Measurements from ENCODE around the gene SHTN1. TPM values are rescaled to one million over a fixed set of nuclear protein-coding genes. Genes with fewer than 3 reads are reported as not detected.
A peak's percentile ranks its signal among the peaks of the same experiment; 100 is the strongest.

Gene SHTN1
- total RNA-seq, 1 experiment from 2014 or later = 67.8 TPM

GRCh38 chr10:116877391-116877790, 127.6 kb downstream of the SHTN1 start:
- intact Hi-C loops (cut with micrococcal nuclease; ENCODE audit: unreplicated experiment) (no loop called here), in situ Hi-C loops (cut with HindIII; ENCODE audit: low pct_unique_long_range_greater_than_20kb, low sequenced_read_pairs) (no loop called here)
- ATAC-seq (peak; percentile 54; the same call in 1 of the 2 replicates), DNase-seq (ENCODE audit: low read depth, low spot score) (no peak)
- no peak overlapping the region for H3K4me3 ChIP-seq (ENCODE audit: low read depth in 2 of 2, low read length in 2 of 2)
- H3K4me1 ChIP-seq (ENCODE audit: control insufficient read depth, insufficient read depth, low read length) = no peaks in the 10 kb centered on the region
- BruUV-seq (replicated peaks) = no TSS peak
- peaks cover 10% of the 10 kb centered on the region; the same call in 1 of the 2 replicates for H3K27me3 ChIP-seq (ENCODE audit: control insufficient read depth, insufficient read depth, low read length)
- no peak for TF ChIP-seq SIN3A (IDR thresholded peaks at IDR 0.05; ENCODE audit: borderline replicate concordance, insufficient read depth, low read depth, low read length)
- no peak overlapping the region for H3K27ac ChIP-seq (ENCODE audit: low read length)
- no peaks in the 10 kb centered on the region for H3K36me3 ChIP-seq (ENCODE audit: control insufficient read depth, insufficient read depth, low read length)
- ChIA-PET POLR2A (no interaction called here), CTCF (no interaction called here)
- H3K9me3 ChIP-seq (ENCODE audit: control insufficient read depth, insufficient read depth, low read depth, low read length) = no peaks in the 10 kb centered on the region

GRCh38 chr10:116875897-116876296, 129.1 kb downstream of the SHTN1 start:
- POLR2A ChIA-PET = no interaction called here
- TF ChIP-seq SIN3A (IDR thresholded peaks at IDR 0.05; ENCODE audit: borderline replicate concordance, insufficient read depth, low read depth, low read length) (no peak), REST (IDR thresholded peaks at IDR 0.05; ENCODE audit: insufficient read depth in 1 of 2, low read depth in 2 of 2, low read length in 1 of 2) (no peak)
- ATAC-seq = no peak

GRCh38 chr10:116873134-116873533, 131.9 kb downstream of the SHTN1 start:
- DNase-seq (ENCODE audit: low read depth, low spot score) (no peak), ATAC-seq (no peak)
- no TSS peak for BruUV-seq (replicated peaks)
- in situ Hi-C loops (cut with HindIII; ENCODE audit: low pct_unique_long_range_greater_than_20kb, low sequenced_read_pairs) = no loop called here
- H3K36me3 ChIP-seq (ENCODE audit: control insufficient read depth, insufficient read depth, low read length) = no peaks in the 10 kb centered on the region
- ChIA-PET POLR2A (interaction anchor here (0.6 kb wide), 1 partner anchor 26 kb away, joined by 6 read pairs; no protein-coding TSS in a partner anchor), CTCF (no interaction called here)
- H3K27ac ChIP-seq (ENCODE audit: low read length) = no peak overlapping the region
- H3K4me1 ChIP-seq (ENCODE audit: control insufficient read depth, insufficient read depth, low read length) = no peaks in the 10 kb centered on the region
- no peaks in the 10 kb centered on the region for H3K9me3 ChIP-seq (ENCODE audit: control insufficient read depth, insufficient read depth, low read depth, low read length)
- no peak overlapping the region for H3K4me3 ChIP-seq (ENCODE audit: low read depth in 2 of 2, low read length in 2 of 2)
- peaks cover 10% of the 10 kb centered on the region; the same call in 1 of the 2 replicates for H3K27me3 ChIP-seq (ENCODE audit: control insufficient read depth, insufficient read depth, low read length)
- intact Hi-C loops (cut with micrococcal nuclease; ENCODE audit: unreplicated experiment) = no loop called here
- TF ChIP-seq POLR2AphosphoS5 (IDR thresholded peaks at IDR 0.05; ENCODE audit: low read depth, low read length) = no peak
- TF ChIP-seq SIN3A (IDR thresholded peaks at IDR 0.05; ENCODE audit: borderline replicate concordance, insufficient read depth, low read depth, low read length) = no peak
- TF ChIP-seq, protein P1, sequence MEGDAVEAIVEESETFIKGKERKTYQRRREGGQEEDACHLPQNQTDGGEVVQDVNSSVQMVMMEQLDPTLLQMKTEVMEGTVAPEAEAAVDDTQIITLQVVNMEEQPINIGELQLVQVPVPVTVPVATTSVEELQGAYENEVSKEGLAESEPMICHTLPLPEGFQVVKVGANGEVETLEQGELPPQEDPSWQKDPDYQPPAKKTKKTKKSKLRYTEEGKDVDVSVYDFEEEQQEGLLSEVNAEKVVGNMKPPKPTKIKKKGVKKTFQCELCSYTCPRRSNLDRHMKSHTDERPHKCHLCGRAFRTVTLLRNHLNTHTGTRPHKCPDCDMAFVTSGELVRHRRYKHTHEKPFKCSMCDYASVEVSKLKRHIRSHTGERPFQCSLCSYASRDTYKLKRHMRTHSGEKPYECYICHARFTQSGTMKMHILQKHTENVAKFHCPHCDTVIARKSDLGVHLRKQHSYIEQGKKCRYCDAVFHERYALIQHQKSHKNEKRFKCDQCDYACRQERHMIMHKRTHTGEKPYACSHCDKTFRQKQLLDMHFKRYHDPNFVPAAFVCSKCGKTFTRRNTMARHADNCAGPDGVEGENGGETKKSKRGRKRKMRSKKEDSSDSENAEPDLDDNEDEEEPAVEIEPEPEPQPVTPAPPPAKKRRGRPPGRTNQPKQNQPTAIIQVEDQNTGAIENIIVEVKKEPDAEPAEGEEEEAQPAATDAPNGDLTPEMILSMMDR (IDR thresholded peaks at IDR 0.05) = no peak
- TF ChIP-seq REST (IDR thresholded peaks at IDR 0.05; ENCODE audit: insufficient read depth in 1 of 2, low read depth in 2 of 2, low read length in 1 of 2) = no peak
- no peak for TF ChIP-seq TCF7L2 (IDR thresholded peaks at IDR 0.05; ENCODE audit: low read depth, low read length)

More at GRCh38 chr10:116875897-116876296, 129.1 kb downstream of the SHTN1 start:
- H3K4me1 ChIP-seq (ENCODE audit: control insufficient read depth, insufficient read depth, low read length) = no peaks in the 10 kb centered on the region
- CTCF ChIA-PET = no interaction called here
- H3K27ac ChIP-seq (ENCODE audit: low read length) = no peak overlapping the region
- H3K4me3 ChIP-seq (ENCODE audit: low read depth in 2 of 2, low read length in 2 of 2) = no peak overlapping the region
- no TSS peak for BruUV-seq (replicated peaks)
- intact Hi-C loops (cut with micrococcal nuclease; ENCODE audit: unreplicated experiment) (no loop called here), in situ Hi-C loops (cut with HindIII; ENCODE audit: low pct_unique_long_range_greater_than_20kb, low sequenced_read_pairs) (no loop called here)
- DNase-seq (ENCODE audit: low read depth, low spot score) = no peak
- no peaks in the 10 kb centered on the region for H3K36me3 ChIP-seq (ENCODE audit: control insufficient read depth, insufficient read depth, low read length)
- H3K9me3 ChIP-seq (ENCODE audit: control insufficient read depth, insufficient read depth, low read depth, low read length) = no peaks in the 10 kb centered on the region
- H3K27me3 ChIP-seq (ENCODE audit: control insufficient read depth, insufficient read depth, low read length) = peaks cover 10% of the 10 kb centered on the region; the same call in 1 of the 2 replicates
